ENCODE results near the gene CCDC24.

CCDC24 gene

DNA sequence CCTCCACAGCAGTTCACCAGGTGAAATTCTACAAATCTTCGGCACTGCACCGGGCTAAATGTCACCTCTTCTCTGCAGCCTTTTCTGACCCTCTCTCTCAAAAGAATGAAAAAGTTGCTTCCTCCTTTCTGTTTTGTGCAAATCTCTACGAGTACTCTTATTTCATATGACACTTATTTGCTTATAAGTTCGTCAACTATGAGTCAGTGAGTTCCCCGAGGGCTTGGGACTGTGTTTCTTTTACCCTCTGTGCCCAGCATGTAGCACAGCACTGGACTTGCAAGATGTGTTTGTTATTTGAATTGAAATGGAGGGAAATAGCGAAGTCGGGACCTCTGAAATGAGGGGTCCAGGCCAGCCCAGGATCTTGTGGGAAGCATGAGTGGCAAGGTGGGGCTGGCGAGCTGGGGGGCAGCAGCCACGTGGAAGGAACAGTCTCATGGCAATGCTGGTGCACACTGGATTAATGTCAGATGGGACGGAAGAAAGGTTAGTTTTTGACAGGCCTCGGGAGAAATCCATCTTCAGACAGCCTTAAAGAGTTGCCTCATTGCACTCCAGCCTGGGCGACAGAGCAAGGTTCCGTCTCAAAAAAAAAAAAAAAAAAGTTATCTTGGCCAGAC is 33.6 kb downstream of the CCDC24 start:
- 0 out of 22 replicates have a peak, but pooled peaks cover 0 to 4% (median 0%) of the 10 kb centered on the region in 11 experiments for H3K36me3 ChIP-seq
- no peak for TF ChIP-seq Cebpa-rat (IDR thresholded peaks at IDR 0.05)
- H3K9me3 ChIP-seq (replicated peaks in 1 of 11) = no peaks in the 10 kb centered on the region
- no peak overlapping the region for H3K27ac ChIP-seq
- H3K4me1 ChIP-seq = peaks cover 10 to 16% (median 13%) of the 10 kb centered on the region in 10 experiments
- H3K9ac ChIP-seq = no peak overlapping the region
- no peak overlapping the region for H3K4me3 ChIP-seq
- no peaks in the 10 kb centered on the region for H3K27me3 ChIP-seq
- H4K20me1 ChIP-seq = no peaks in the 10 kb centered on the region
- H3K4me2 ChIP-seq = no peak overlapping the region

DNA sequence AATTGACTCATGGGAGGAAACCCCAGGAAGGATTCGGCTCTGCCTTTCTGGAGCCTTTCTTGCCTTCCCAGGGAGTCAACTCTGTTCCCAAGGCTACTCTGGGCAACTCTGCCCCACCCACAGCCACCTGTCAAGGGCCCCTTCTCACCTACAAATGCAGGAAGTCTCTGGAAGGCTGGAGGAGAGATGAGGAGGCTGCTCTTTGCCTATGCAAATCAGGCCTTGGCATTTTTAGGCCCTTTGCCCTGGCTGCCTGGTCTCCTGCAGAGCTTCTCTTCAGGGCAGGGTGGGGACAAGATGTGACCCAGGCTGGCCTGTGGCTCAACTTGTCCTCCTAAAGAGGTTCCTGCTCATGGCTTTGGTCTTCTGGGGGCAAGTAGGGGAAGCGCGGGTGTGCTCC is 34.4 kb downstream of the CCDC24 start:
- H3K4me3 ChIP-seq = no peak overlapping the region
- H3K9ac ChIP-seq = no peak overlapping the region
- H3K27me3 ChIP-seq = peaks cover 0 to 5% (median 0%) of the 10 kb centered on the region in 11 experiments; a peak in 2 of 22 replicates
- 0 out of 22 replicates have a peak, but pooled peaks cover 0 to 4% (median 0%) of the 10 kb centered on the region in 11 experiments for H3K36me3 ChIP-seq
- no peak overlapping the region for H3K27ac ChIP-seq
- TF ChIP-seq Cebpa-rat (IDR thresholded peaks at IDR 0.05) = no peak
- no peak overlapping the region for H3K4me2 ChIP-seq
- H3K4me1 ChIP-seq = peaks cover 10 to 16% (median 13%) of the 10 kb centered on the region in 10 experiments
- H4K20me1 ChIP-seq = no peaks in the 10 kb centered on the region
- no peaks in the 10 kb centered on the region for H3K9me3 ChIP-seq (replicated peaks in 1 of 11)

DNA sequence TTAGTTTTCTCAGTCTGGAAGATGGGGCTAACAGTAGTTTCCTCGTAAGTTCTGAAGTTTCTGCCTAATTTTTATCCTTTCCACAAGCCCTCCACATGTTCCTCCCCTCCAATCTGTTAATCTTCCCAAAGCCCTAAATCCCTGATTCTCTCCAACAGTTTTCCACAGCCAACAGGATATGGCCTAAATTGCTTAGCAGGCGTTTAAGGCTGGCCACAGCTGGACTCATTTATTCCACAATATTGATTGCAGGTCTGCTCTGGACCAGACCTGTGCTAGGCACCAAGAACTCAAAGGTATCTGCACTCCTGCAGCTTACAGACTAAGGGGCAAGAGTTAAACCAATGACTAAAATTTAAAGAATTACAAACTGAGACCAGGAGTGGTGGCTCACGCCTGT is 35.9 kb downstream of the CCDC24 start:
- H3K36me3 ChIP-seq = no peaks in the 10 kb centered on the region
- no peak overlapping the region for H3K4me2 ChIP-seq
- H3K27ac ChIP-seq = no peak overlapping the region
- no peak overlapping the region for H3K9ac ChIP-seq
- H4K20me1 ChIP-seq = peaks cover 0 to 5% (median 0%) of the 10 kb centered on the region in 11 experiments; a peak in 1 of 22 replicates
- H3K9me3 ChIP-seq (replicated peaks in 1 of 11) = no peaks in the 10 kb centered on the region
- peaks cover 10 to 20% (median 15%) of the 10 kb centered on the region in 11 experiments for H3K27me3 ChIP-seq
- TF ChIP-seq Cebpa-rat (IDR thresholded peaks at IDR 0.05) = no peak
- H3K4me3 ChIP-seq = no peak overlapping the region
- H3K4me1 ChIP-seq = peaks cover 10 to 29% (median 23%) of the 10 kb centered on the region in 10 experiments

DNA sequence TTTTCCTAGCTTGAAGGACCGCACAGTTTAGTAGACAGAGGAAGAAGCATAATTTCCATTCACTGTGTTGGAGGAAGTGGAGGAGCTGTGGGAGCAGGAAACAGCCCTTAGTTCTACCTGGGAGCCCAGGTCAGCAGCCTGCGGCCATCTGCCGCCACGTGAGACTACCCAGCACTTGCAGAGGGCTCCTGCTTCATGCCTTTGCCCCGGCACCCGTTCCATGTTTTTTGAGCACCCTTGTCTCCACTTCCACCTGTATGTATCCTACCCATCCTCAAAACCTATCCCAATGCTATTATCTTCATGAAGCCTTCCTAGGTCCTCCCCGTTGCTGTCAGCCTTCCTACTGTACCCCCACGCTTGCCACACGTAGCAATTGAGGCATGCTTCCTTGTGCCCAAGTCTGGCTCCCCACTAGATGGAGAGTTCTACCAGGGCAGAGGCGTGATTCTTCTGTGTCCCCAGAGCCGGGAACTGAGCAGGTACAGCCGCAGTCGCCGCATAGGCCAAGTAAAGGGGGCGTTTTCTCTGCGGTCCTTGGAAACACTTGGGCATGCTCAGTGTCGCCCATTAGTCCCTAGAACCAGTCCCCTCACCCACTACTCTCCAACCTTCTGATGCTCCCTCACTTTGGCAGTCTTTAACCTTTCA is 38.0 kb downstream of the CCDC24 start:
- Histone ChIP-seq H3K27me3 (peaks cover 10 to 22% (median 16%) of the 10 kb centered on the region in 11 experiments), H3K4me2 (peak overlapping the region; percentile 95 to 100 (median 96)), H3K9ac (peak overlapping the region; percentile 79 to 96 (median 83)), H3K9me3 (replicated peaks in 1 of 11) (no peaks in the 10 kb centered on the region), H3K4me1 (peaks cover 10 to 46% (median 28%) of the 10 kb centered on the region in 10 experiments), H3K4me3 (peak overlapping the region; percentile 75 to 87 (median 80)), H3K27ac (peak overlapping the region; percentile 45 to 96 (median 86); a peak in 21 of 22 replicates), H4K20me1 (peaks cover 0 to 5% (median 0%) of the 10 kb centered on the region in 11 experiments; a peak in 2 of 22 replicates), H3K36me3 (no peaks in the 10 kb centered on the region)
- no peak for TF ChIP-seq Cebpa-rat (IDR thresholded peaks at IDR 0.05)

DNA sequence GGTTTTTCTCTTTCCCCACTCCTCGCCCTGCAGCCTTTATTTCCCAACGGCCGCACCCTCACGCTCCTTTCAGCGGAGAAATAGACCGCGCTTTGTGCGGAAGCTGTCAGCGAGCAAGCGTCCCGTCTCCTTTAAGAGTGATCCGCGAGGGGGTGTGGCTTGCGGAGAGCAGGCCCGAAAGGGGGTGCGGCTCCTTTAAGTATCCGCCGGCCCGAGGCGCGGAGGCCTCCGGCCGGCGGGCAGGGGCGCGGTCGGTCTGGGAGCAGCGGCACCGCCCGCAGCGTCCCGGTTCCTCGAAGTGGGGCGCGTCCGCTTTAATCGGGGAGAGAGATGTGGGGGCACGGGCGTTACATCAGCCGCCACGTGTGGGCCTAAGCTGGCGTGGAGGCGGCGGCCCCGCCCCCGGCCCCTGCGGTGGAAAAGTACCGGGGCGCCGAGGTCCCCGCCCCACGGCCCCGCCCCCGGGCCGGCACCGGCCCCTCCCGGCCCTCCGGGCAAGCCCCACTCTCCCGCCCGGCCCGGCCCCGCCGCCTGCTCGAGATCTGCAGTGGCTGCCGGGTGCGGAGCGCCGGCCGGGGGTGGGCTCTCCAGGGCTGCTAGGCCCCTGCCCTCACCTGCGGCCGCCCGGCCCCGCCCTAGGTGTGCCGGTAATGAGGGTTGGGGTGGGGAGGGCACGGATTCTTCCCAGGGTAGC is 38.7 kb downstream of the CCDC24 start:
- H3K27ac ChIP-seq = peak overlapping the region; percentile 45 to 96 (median 86); a peak in 21 of 22 replicates
- H3K9ac ChIP-seq = peak overlapping the region; percentile 79 to 96 (median 83)
- H3K4me2 ChIP-seq = peak overlapping the region; percentile 95 to 100 (median 97)
- peaks cover 10 to 22% (median 16%) of the 10 kb centered on the region in 11 experiments for H3K27me3 ChIP-seq
- no peak for TF ChIP-seq Cebpa-rat (IDR thresholded peaks at IDR 0.05)
- no peaks in the 10 kb centered on the region for H3K9me3 ChIP-seq (replicated peaks in 1 of 11)
- H3K4me1 ChIP-seq = peaks cover 10 to 46% (median 28%) of the 10 kb centered on the region in 10 experiments
- H3K36me3 ChIP-seq = no peaks in the 10 kb centered on the region
- H4K20me1 ChIP-seq = peaks cover 0 to 5% (median 0%) of the 10 kb centered on the region in 11 experiments; a peak in 2 of 22 replicates
- peak overlapping the region; percentile 75 to 87 (median 80) for H3K4me3 ChIP-seq

DNA sequence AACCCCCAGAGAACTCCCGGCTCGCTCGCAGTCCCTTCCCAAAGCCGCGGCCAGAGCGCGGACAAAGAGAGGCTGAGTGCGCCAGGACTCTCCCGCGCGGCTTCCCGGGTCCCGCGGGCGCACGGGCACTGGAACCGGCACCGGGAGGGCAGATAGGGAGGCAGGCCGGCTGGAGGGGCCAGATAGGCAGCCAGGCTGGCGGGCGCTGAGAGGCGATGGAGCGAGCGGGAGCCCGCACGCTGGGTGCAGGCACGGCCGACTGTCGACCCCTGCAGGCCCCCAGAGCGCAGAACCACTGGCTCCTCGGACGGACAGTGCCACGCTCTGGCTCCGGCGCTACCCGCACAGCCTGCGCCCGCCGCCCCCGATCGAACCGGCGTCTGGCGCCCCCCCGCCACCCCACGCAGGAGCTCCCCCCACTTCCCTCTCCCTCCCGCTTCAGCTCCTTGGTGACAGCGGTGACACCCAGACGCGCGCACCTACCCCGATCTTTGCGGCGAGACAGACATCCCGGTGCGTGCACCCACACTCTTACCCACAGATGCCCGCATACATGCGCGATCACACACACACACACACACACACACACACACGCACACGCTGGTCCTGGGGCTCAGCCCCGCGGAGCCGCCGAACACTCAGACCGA is 39.3 kb downstream of the CCDC24 start:
- no peaks in the 10 kb centered on the region for H3K9me3 ChIP-seq (replicated peaks in 1 of 11)
- H3K27me3 ChIP-seq = peaks cover 10 to 22% (median 16%) of the 10 kb centered on the region in 11 experiments
- H3K4me1 ChIP-seq = peaks cover 10 to 48% (median 30%) of the 10 kb centered on the region in 10 experiments
- peak overlapping the region in 10 of 11 experiments; percentile 75 to 96 (median 88); a peak in 19 of 22 replicates for H3K27ac ChIP-seq
- TF ChIP-seq Cebpa-rat (IDR thresholded peaks at IDR 0.05) = no peak
- peaks cover 0 to 5% (median 0%) of the 10 kb centered on the region in 11 experiments; a peak in 2 of 22 replicates for H4K20me1 ChIP-seq
- peak overlapping the region; percentile 79 to 96 (median 83) for H3K9ac ChIP-seq
- H3K4me3 ChIP-seq = peak overlapping the region; percentile 75 to 87 (median 80)
- no peaks in the 10 kb centered on the region for H3K36me3 ChIP-seq
- peak overlapping the region; percentile 95 to 100 (median 97) for H3K4me2 ChIP-seq

DNA sequence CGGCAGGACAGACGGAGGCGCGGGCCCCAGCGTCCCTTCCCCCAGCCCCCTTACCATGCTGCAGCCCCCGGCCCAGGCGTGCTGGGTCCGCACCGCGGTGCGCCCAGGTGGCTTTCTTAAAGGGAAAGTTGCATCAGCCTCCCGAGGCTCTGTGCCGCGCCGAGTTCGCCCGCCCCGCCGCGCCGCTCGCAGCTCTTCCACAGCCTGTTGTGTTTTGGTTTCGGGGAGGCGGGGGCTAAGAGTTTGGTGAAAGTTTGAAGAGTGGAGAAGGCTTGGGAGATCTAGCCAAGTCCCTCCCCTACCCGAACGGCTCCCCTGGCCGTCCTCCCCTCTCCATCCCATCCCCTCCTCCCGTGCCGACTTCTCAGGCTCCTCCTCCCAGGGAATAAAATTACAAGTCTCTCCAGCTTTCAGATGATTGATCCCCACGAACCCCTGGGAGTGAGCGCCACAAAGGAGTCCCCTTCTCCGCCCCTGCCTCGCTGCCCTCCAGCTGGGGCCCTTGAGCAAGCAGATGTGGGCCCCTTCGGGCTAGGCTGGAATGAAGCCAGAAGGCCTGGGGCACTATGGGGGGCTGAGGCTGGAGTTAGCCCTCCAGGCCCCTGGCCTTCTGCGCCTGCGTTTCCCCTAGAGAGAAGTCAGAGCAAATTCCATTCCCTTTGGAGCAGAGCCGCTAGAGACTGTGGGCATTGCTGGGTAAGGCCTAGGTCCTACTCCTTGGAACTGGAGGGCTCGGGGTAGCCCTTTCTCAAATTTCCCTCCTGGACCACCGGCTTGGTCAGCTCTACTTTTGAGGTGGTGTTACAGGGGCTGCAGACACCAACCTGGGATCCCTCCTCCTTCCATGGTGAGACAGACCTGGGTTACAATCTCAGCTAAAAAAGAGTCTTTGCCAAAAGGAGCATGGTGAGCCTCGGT is 40.1 kb downstream of the CCDC24 start, which contains the start of gene SLC6A9:
SLC6A9 (minus strand) TSS at position 211 of the 918 bp plus-strand sequence. CDS start 7,185 bp downstream, outside the sequence.
- Histone ChIP-seq H3K9me3 (replicated peaks in 1 of 11) (no peaks in the 10 kb centered on the region), H3K4me3 (peak within 1 kb of the TSS; percentile 75 to 87 (median 80)), H3K27me3 (peaks cover 10 to 22% (median 16%) of the 10 kb centered on the region in 11 experiments), H3K27ac (peak within 1 kb of the TSS in 10 of 11 experiments; percentile 75 to 96 (median 88); a peak in 19 of 22 replicates), H3K9ac (peak within 1 kb of the TSS; percentile 79 to 96 (median 83)), H3K4me1 (peaks cover 10 to 48% (median 30%) of the 10 kb centered on the region in 10 experiments), H4K20me1 (peaks cover 0 to 6% (median 0%) of the 10 kb centered on the region in 11 experiments; a peak in 2 of 22 replicates), H3K4me2 (peak within 1 kb of the TSS; percentile 95 to 100 (median 97)), H3K36me3 (no peaks in the 10 kb centered on the region)
- TF ChIP-seq Cebpa-rat (IDR thresholded peaks at IDR 0.05) = 0 out of 22 replicates have a peak, but pooled peaks of 1 of the 11 experiments have one; percentile 7

Data from BLaER1 treated with 17β-estradiol and CSF1 and Interleukin-3, amounts not matched to agents 10 nM and 100 nM (cell line).